OCI-LY7 (cell line): ENCODE measurements around the gene RNF19B. TPM values are rescaled to one million over a fixed set of nuclear protein-coding genes. Genes with fewer than 3 reads are reported as not detected.

Experiments used
- BruUV-seq: library from RNA; stranded (reverse); fragments of 400-500 nt; replicated peaks from 2 replicates; lab custom pipeline; 2021; lab: Mats Ljungman, UMichigan
- CTCF ChIA-PET: fragments of 300-600 bp; sonication (Branson Sonifier 250); formaldehyde crosslinking; loops from one replicate; lab custom pipeline; 2022; ENCODE audit warnings: antibody characterized with exemption; ENCODE audit not compliant: unreplicated experiment; lab: Charles Lee
- POLR2A ChIA-PET: fragments of 300-600 bp; sonication (Branson Sonifier 250); formaldehyde crosslinking; loops from one replicate; lab custom pipeline; 2022; ENCODE audit warnings: antibody characterized with exemption; lab: Charles Lee
- DNase-seq: peaks from one replicate; pipeline ENCODE4 v3.0.0-alpha.2; 2015; ENCODE audit warnings: low spot score
- H2AFZ ChIP-seq: fragments of 200-600 bp; sonication (generic), shearing (Covaris generic); 2 replicates; pipeline ENCODE4 v1.6.1; 2014; ENCODE audit warnings: mild to moderate bottlenecking, antibody characterized with exemption, low read length, moderate library complexity
- H3K27ac ChIP-seq: fragments of 200-600 bp; sonication (generic); 2 replicates; pipeline ENCODE4 v1.5.1; 2014; ENCODE audit warnings: mixed run types, low read depth, mild to moderate bottlenecking, moderate library complexity, low read length, inconsistent platforms; ENCODE audit not compliant: poor library complexity, severe bottlenecking
- H3K36me3 ChIP-seq: fragments of 200-600 bp; sonication (generic); 2 replicates; pipeline ENCODE4 v1.6.1; 2014; ENCODE audit warnings: mild to moderate bottlenecking, antibody characterized with exemption, low read length, moderate library complexity, mixed read lengths; ENCODE audit not compliant: insufficient read depth
- H3K4me1 ChIP-seq: fragments of 200-600 bp; sonication (generic); 2 replicates; pipeline ENCODE4 v1.5.1; 2014; ENCODE audit warnings: mild to moderate bottlenecking, low read length; ENCODE audit not compliant: insufficient read depth, poor library complexity, severe bottlenecking
- H3K4me2 ChIP-seq: fragments of 200-600 bp; sonication (generic); 2 replicates; pipeline ENCODE4 v1.6.1; 2014; ENCODE audit warnings: mild to moderate bottlenecking, low read length
- H3K4me3 ChIP-seq: fragments of 200-600 bp; sonication (generic); 2 replicates; pipeline ENCODE4 v1.5.1; 2014; ENCODE audit warnings: mild to moderate bottlenecking, low read depth, low read length; ENCODE audit not compliant: poor library complexity, severe bottlenecking
- H3K79me2 ChIP-seq: fragments of 200-600 bp; sonication (generic); 2 replicates; pipeline ENCODE4 v1.6.1; 2016; ENCODE audit warnings: low read depth, mild to moderate bottlenecking, low read length, moderate library complexity, mixed read lengths; ENCODE audit not compliant: insufficient read depth
- H3K9me2 ChIP-seq: fragments of 200-600 bp; sonication (generic); 2 replicates; pipeline ENCODE4 v1.6.1; 2016; ENCODE audit warnings: mild to moderate bottlenecking, low read length, mixed read lengths; ENCODE audit not compliant: insufficient read depth
- H3K9me3 ChIP-seq: fragments of 200-600 bp; sonication (generic); 2 replicates; pipeline ENCODE4 v1.6.1; 2014; ENCODE audit warnings: mild to moderate bottlenecking, mixed run types, low read length, mixed read lengths
- H4K20me1 ChIP-seq: fragments of 200-600 bp; sonication (generic); 2 replicates; pipeline ENCODE4 v1.6.1; 2014; ENCODE audit warnings: mild to moderate bottlenecking, antibody characterized with exemption, low read length, moderate library complexity, mixed read lengths; ENCODE audit not compliant: insufficient read depth
- EZH2phosphoT487 ChIP-seq: fragments of 200-600 bp; sonication (generic); IDR thresholded peaks from 2 replicates; pipeline ENCODE4 v1.6.1; 2018; ENCODE audit warnings: low read depth, borderline replicate concordance, mild to moderate bottlenecking, mixed run types, antibody characterized with exemption, low read length, moderate library complexity, mixed read lengths
- intact Hi-C: fragments of 100-400 bp; cut with micrococcal nuclease; formaldehyde crosslinking; loops from one replicate; pipeline ENCODE4 v1.10.0; 2022; ENCODE audit not compliant: unreplicated experiment
- total RNA-seq, 2 experiments: library from RNA; depleted of rRNA in 1 of 2; stranded (reverse); fragments of >200 nt in 1 of 2; shearing (Covaris generic) in 1 of 2; gene quantifications; 2 replicates each; pipeline ENCODE4 v1.2.3, GENCODE V29; 2014 to 2022
- TF ChIP-seq, protein P1 (sequence below): fragments of 200-600 bp; sonication (generic); conservative IDR thresholded peaks from 2 replicates; pipeline ENCODE4 v1.5.1; 2014; ENCODE audit warnings: mild to moderate bottlenecking, antibody characterized with exemption, low read length, moderate library complexity, mixed read lengths

The RNF19B gene
- total RNA-seq, 2 experiments from 2014 or later = 23.0 to 36.8 TPM

DNA sequence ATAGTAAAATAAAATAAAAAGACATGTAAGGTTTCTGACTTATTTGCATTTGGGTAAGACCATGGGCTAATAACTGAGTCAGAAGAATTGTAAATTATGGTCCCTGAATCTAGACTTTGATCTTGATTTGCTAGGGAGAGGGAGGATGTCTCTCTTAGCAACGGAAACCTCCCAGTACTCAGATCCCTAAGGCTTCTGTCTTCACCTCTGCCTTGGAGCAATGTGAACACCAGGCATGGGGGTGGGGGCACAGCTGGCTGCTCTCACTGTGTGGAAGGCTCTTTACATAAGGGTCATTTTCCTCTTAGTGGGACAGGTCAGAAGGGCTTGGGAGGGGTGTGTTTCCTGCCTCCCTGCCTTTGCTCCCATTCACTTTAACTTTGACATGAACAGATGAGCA lies 46.4 kb downstream of the RNF19B start:
- ChIA-PET POLR2A (interaction anchor here (0.5 kb wide), 1 partner anchor 42 kb away, joined by 3 read pairs; no protein-coding TSS in a partner anchor), CTCF (no interaction called here)
- no TSS peak for BruUV-seq
- no peak for DNase-seq
- no peaks in the 10 kb centered on the region for H3K9me2 ChIP-seq
- TF ChIP-seq EZH2phosphoT487 = no peak
- TF ChIP-seq, protein P1, sequence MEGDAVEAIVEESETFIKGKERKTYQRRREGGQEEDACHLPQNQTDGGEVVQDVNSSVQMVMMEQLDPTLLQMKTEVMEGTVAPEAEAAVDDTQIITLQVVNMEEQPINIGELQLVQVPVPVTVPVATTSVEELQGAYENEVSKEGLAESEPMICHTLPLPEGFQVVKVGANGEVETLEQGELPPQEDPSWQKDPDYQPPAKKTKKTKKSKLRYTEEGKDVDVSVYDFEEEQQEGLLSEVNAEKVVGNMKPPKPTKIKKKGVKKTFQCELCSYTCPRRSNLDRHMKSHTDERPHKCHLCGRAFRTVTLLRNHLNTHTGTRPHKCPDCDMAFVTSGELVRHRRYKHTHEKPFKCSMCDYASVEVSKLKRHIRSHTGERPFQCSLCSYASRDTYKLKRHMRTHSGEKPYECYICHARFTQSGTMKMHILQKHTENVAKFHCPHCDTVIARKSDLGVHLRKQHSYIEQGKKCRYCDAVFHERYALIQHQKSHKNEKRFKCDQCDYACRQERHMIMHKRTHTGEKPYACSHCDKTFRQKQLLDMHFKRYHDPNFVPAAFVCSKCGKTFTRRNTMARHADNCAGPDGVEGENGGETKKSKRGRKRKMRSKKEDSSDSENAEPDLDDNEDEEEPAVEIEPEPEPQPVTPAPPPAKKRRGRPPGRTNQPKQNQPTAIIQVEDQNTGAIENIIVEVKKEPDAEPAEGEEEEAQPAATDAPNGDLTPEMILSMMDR = no peak
- no peak overlapping the region for H3K4me3 ChIP-seq
- intact Hi-C loops = no loop called here
- no peaks in the 10 kb centered on the region for H3K4me1 ChIP-seq
- H3K27ac ChIP-seq = no peak overlapping the region
- H3K9me3 ChIP-seq = no peaks in the 10 kb centered on the region
- H3K36me3 ChIP-seq = no peaks in the 10 kb centered on the region
- no peak overlapping the region for H2AFZ ChIP-seq
- H3K4me2 ChIP-seq = no peak overlapping the region
- no peaks in the 10 kb centered on the region for H3K79me2 ChIP-seq
- no peaks in the 10 kb centered on the region for H4K20me1 ChIP-seq

DNA sequence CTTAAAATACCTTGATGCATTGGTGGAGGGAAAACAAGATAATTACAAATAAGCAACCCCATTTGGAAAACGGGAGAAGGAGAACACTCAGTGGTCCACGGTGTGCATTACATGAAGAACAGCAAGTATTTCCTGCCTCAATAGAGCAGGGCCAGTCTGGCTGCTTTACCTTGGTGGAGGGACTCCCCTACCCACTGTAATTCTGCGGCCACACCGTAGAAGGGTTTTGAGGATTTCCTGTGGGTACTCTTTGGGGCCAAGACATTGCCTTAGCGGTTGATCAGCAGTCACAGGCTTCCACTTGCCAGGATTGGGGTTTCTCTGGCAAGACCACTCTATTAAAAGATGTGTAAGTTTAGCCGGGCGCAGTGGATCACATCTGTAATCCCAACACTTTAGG lies 47.1 kb downstream of the RNF19B start:
- no peaks in the 10 kb centered on the region for H3K79me2 ChIP-seq
- ChIA-PET POLR2A (no interaction called here), CTCF (no interaction called here)
- no peaks in the 10 kb centered on the region for H4K20me1 ChIP-seq
- no peak overlapping the region for H3K4me3 ChIP-seq
- no peak overlapping the region for H3K4me2 ChIP-seq
- no peak overlapping the region for H3K27ac ChIP-seq
- no TSS peak for BruUV-seq
- no peaks in the 10 kb centered on the region for H3K9me3 ChIP-seq
- intact Hi-C loops = no loop called here
- H3K9me2 ChIP-seq = no peaks in the 10 kb centered on the region
- no peaks in the 10 kb centered on the region for H3K4me1 ChIP-seq
- no peaks in the 10 kb centered on the region for H3K36me3 ChIP-seq
- H2AFZ ChIP-seq = no peak overlapping the region
- TF ChIP-seq, protein P1 = no peak
- TF ChIP-seq EZH2phosphoT487 = no peak
- no peak for DNase-seq

DNA sequence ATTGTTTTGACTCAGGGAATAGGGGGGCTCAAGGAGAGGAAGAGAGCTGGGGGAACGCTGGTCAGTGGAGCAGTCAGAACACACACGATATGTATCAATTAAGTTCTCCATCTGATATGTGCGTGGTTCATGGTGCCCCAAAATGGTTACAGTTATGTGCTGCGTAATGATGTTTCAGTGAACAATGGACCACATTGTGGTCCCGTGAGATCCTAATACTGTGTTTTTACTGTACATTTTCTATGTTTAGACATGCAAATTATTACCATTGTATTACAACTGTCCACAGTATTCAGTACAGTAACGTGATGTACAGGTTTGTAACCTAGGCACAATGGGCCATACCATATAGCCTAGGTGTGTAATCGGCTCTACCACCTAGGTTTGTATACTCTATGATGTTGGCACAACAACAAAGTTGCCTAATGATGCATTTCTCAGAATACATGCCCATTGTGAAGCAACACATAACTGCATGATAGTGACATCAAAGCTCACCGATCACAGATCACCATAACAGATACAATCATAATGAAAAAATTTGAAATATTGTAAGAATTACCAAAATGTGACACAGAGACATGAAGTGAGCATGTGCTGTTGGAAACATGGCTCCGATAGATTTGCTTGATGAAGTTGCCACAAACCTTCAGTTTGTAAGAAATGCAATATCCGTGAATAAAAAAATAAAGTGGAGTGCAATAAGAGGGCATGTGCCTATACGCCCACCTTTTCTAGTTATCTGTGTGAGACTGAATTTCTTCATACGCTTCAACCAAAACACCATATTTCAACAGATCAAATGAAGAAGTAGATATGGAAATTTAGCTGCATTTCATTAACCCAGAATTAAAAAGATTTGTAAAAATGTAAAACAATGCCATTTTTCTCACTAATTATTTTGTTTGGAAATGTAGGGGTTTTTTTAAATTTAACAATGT lies 48.6 kb downstream of the RNF19B start:
- no peak overlapping the region for H3K4me3 ChIP-seq
- no peaks in the 10 kb centered on the region for H3K9me3 ChIP-seq
- no peaks in the 10 kb centered on the region for H3K36me3 ChIP-seq
- H3K27ac ChIP-seq = no peak overlapping the region
- POLR2A ChIA-PET = no interaction called here
- no peaks in the 10 kb centered on the region for H3K79me2 ChIP-seq
- no peak for TF ChIP-seq EZH2phosphoT487
- TF ChIP-seq, protein P1 = no peak
- no peak overlapping the region for H2AFZ ChIP-seq
- no peaks in the 10 kb centered on the region for H3K9me2 ChIP-seq
- H4K20me1 ChIP-seq = no peaks in the 10 kb centered on the region
- DNase-seq = no peak
- H3K4me1 ChIP-seq = no peaks in the 10 kb centered on the region
- intact Hi-C loops = no loop called here
- no TSS peak for BruUV-seq
- CTCF ChIA-PET = no interaction called here
- no peak overlapping the region for H3K4me2 ChIP-seq
